MCF 10A (cell line): ENCODE measurements around the gene SDK1. TPM values are rescaled to one million over a fixed set of nuclear protein-coding genes. Genes with fewer than 3 reads are reported as not detected.

Source experiments
- BruUV-seq: library from RNA; stranded (reverse); fragments of 400-500 nt; replicated peaks from 2 replicates; lab custom pipeline; 2021; lab: Mats Ljungman, UMichigan
- CTCF ChIA-PET: fragments of 300-600 bp; sonication (Branson Sonifier 250); formaldehyde crosslinking; extraction: SDS; loops from one replicate; lab custom pipeline; 2021; ENCODE audit warnings: antibody characterized with exemption, inconsistent platforms; lab: Yijun Ruan, JAX
- POLR2A ChIA-PET: fragments of 300-600, 350-650 bp; sonication (Branson Sonifier 250); formaldehyde crosslinking; extraction: SDS; loops from one replicate; lab custom pipeline; 2020; ENCODE audit warnings: antibody characterized with exemption, inconsistent platforms; lab: Yijun Ruan, JAX
- DNase-seq: peaks from one replicate; pipeline ENCODE4 v3.0.0-alpha.2; 2018; ENCODE audit not compliant: unreplicated experiment
- H3K27ac Mint-ChIP-seq: one replicate; pipeline ENCODE4 v1.8.0; 2022; ENCODE audit warnings: mild to moderate bottlenecking, low read depth, mixed read lengths; ENCODE audit not compliant: unreplicated experiment
- H3K27me3 Mint-ChIP-seq: one replicate; pipeline ENCODE4 v1.8.0; 2022; ENCODE audit warnings: mixed read lengths; ENCODE audit not compliant: insufficient read depth, unreplicated experiment
- H3K36me3 Mint-ChIP-seq: one replicate; pipeline ENCODE4 v1.8.0; 2022; ENCODE audit warnings: mild to moderate bottlenecking, moderate library complexity, mixed read lengths; ENCODE audit not compliant: insufficient read depth, unreplicated experiment
- H3K4me1 Mint-ChIP-seq: one replicate; pipeline ENCODE4 v1.8.0; 2022; ENCODE audit warnings: mixed read lengths; ENCODE audit not compliant: insufficient read depth, unreplicated experiment
- H3K4me3 Mint-ChIP-seq: one replicate; pipeline ENCODE4 v1.8.0; 2022; ENCODE audit warnings: mild to moderate bottlenecking, moderate library complexity, mixed read lengths; ENCODE audit not compliant: unreplicated experiment
- H3K9me3 Mint-ChIP-seq: one replicate; pipeline ENCODE4 v1.8.0; 2022; ENCODE audit warnings: mixed read lengths; ENCODE audit not compliant: unreplicated experiment
- intact Hi-C: fragments of 100-400 bp; cut with micrococcal nuclease; formaldehyde crosslinking; loops from 2 replicates; pipeline ENCODE4 v1.14.1; 2022
- total RNA-seq: library from RNA; stranded (reverse); gene quantifications from 2 replicates; pipeline ENCODE4 v1.2.3, GENCODE V29; 2022
- TF ChIP-seq, protein P1 (sequence below): fragments of 200-600 bp; IDR thresholded peaks from one replicate; pipeline ENCODE4 v1.8.0; 2022; ENCODE audit warnings: antibody characterized with exemption, mild to moderate bottlenecking; ENCODE audit not compliant: unreplicated experiment

Gene SDK1
- total RNA-seq, 1 experiment from 2014 or later = 3.3 TPM

DNA sequence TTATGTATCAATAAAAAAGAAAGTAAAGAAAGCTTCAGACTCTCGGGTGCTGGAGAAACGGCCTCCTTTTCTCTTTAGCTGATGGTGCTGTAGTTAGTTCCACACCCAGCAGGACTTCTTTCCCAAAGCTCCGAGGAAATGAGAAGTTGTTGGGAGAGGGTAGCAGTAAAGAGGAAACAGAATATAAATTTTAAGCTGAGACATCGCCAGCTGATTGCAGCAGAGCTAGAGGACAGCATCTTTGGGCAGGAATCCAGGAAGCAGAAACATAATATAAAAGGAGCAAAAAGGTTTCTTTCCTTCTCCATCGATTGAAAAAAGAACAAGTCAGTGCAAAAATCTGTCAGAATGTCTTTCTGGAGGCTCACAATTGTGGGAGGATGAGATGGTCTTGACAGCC, 764.1 kb downstream of the SDK1 start:
- Mint-ChIP-seq H3K9me3 (no peaks in the 10 kb centered on the region), H3K36me3 (no peaks in the 10 kb centered on the region), H3K27ac (no peak overlapping the region), H3K4me1 (peaks cover 10% of the 10 kb centered on the region), H3K4me3 (peak overlapping the region; percentile 47), H3K27me3 (no peaks in the 10 kb centered on the region)
- ChIA-PET POLR2A (interaction anchor here (0.7 to 1.8 kb wide), 6 partner anchors 8 to 57 kb away, joined by 3 to 7 read pairs (median 4); no protein-coding TSS in a partner anchor), CTCF (interaction anchor here (0.6 kb wide), 1 partner anchor 609 kb away, joined by 3 read pairs; no protein-coding TSS in a partner anchor)
- DNase-seq = no peak
- BruUV-seq = no TSS peak
- TF ChIP-seq, protein P1, sequence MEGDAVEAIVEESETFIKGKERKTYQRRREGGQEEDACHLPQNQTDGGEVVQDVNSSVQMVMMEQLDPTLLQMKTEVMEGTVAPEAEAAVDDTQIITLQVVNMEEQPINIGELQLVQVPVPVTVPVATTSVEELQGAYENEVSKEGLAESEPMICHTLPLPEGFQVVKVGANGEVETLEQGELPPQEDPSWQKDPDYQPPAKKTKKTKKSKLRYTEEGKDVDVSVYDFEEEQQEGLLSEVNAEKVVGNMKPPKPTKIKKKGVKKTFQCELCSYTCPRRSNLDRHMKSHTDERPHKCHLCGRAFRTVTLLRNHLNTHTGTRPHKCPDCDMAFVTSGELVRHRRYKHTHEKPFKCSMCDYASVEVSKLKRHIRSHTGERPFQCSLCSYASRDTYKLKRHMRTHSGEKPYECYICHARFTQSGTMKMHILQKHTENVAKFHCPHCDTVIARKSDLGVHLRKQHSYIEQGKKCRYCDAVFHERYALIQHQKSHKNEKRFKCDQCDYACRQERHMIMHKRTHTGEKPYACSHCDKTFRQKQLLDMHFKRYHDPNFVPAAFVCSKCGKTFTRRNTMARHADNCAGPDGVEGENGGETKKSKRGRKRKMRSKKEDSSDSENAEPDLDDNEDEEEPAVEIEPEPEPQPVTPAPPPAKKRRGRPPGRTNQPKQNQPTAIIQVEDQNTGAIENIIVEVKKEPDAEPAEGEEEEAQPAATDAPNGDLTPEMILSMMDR = no peak
- intact Hi-C loops = no loop called here

DNA sequence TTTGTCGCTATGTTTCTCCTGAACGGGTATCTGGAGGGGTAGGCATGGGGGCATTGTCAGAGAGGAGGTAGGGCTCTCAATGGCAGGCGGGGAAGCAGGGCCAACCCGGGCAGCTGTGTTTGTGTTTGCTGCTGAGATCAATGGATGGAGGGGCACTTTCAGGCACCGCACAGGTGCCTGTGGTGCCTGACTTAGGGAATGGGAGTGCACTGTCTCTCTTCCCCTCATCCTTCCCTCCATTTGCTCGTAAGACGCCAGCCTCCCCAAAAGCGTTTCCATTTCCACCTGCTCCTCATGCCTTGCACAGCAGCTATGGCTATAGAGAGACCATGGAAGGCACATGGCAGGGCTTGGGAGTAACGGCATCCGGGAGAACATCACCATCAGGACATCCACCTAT, 765.2 kb downstream of the SDK1 start:
- no peaks in the 10 kb centered on the region for H3K27me3 Mint-ChIP-seq
- intact Hi-C loops = no loop called here
- no TSS peak for BruUV-seq
- ChIA-PET POLR2A (no interaction called here), CTCF (interaction anchor here (0.7 kb wide), 1 partner anchor 19 kb away, joined by 3 read pairs; no protein-coding TSS in a partner anchor)
- H3K9me3 Mint-ChIP-seq = no peaks in the 10 kb centered on the region
- no peaks in the 10 kb centered on the region for H3K36me3 Mint-ChIP-seq
- DNase-seq = no peak
- H3K4me3 Mint-ChIP-seq = no peak overlapping the region
- TF ChIP-seq, protein P1 = no peak
- H3K4me1 Mint-ChIP-seq = peaks cover 10% of the 10 kb centered on the region
- no peak overlapping the region for H3K27ac Mint-ChIP-seq

DNA sequence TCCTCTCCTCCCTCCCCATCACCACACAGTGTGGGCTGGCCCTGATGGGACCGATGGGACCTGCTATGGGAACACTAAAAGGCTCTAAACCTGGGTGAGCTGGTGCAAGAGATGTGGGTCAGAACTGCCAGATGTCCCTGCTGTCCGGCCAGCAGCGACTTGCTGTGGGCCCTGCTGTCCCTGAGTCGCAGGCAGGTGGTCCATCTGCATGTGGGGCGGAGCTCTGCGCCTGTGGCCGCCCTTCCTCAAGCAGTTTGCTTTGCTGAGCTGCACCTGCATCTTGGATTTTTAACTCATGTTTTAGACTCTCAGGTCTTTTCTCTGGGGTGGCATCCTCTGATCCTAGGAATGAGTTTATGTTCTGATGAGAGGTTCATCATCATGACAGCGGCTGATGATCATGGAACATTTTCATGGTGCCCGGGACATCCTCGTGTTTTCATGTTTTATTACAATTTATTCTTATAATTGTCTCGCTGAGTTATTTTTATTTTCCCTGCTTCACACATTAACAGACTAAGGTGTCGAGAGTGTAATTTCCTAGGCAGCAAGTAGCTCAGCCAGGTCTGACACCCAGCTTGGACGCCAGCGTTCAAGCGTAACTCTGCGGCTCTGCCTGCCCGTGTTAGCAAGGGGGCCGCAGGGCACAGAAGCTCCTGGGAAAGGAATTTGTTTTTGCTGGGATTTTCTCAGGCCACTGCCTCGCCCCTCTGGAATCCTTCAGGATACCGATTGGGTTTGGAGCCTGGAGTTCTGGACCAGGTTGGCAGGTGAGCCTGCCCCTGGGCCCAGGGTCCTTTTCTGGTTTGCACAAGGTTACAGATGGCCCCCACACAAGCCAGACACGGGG, 765.8 kb downstream of the SDK1 start:
- BruUV-seq = no TSS peak
- Mint-ChIP-seq H3K4me3 (no peak overlapping the region), H3K27me3 (no peaks in the 10 kb centered on the region), H3K27ac (no peak overlapping the region), H3K4me1 (peaks cover 10% of the 10 kb centered on the region), H3K36me3 (no peaks in the 10 kb centered on the region), H3K9me3 (no peaks in the 10 kb centered on the region)
- no peak for DNase-seq
- POLR2A ChIA-PET = no interaction called here
- intact Hi-C loops = no loop called here
- TF ChIP-seq, protein P1 = no peak
- CTCF ChIA-PET = no interaction called here

DNA sequence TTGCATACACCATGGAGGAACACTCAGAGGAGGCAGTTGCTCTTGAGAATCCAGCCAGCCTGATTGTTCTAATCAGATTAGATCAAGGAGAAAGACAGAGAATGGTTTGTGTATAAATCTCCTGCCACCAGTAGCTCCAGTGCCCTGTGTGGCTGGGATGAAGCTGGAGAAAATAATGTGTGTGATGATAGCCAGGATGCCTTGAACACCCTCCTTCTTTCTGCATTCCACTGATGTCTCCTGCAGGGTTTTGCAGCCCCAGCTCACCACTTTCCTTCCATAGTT, 766.4 kb downstream of the SDK1 start:
- H3K27me3 Mint-ChIP-seq = no peaks in the 10 kb centered on the region
- no peak overlapping the region for H3K4me3 Mint-ChIP-seq
- POLR2A ChIA-PET = no interaction called here
- H3K36me3 Mint-ChIP-seq = no peaks in the 10 kb centered on the region
- DNase-seq = no peak
- CTCF ChIA-PET = interaction anchor here (0.6 to 0.7 kb wide), 2 partner anchors 27 to 565 kb away, joined by 3 to 4 read pairs; no protein-coding TSS in a partner anchor
- intact Hi-C loops = no loop called here
- TF ChIP-seq, protein P1 = no peak
- peaks cover 10% of the 10 kb centered on the region for H3K4me1 Mint-ChIP-seq
- no peak overlapping the region for H3K27ac Mint-ChIP-seq
- no peaks in the 10 kb centered on the region for H3K9me3 Mint-ChIP-seq
- BruUV-seq = no TSS peak
